Gastrocnemius medialis (tissue), 4 donors: Measurements from ENCODE around the gene TFAP2D.

Experiments used
- CTCF ChIP-seq, 5 experiments: fragments of 450-650 bp in 3 of 5; fragments of 200-600 bp in 2 of 5; sonication (generic) in 2 of 5; IDR thresholded peaks in 4 of 5; conservative IDR thresholded peaks in 1 of 5; 1 replicate in 4 of 5; 2 replicates in 1 of 5; pipeline ENCODE4 v1.5.1; 2016 to 2019; ENCODE audit warnings: antibody characterized with exemption in 5 of 5, mild to moderate bottlenecking in 3 of 5, moderate library complexity in 3 of 5
- POLR2A ChIP-seq, 2 donors: fragments of 450-650 bp; IDR thresholded peaks; one replicate each; pipeline ENCODE4 v1.6.1; 2017; ENCODE audit warnings: antibody characterized with exemption in 2 of 2, mild to moderate bottlenecking in 2 of 2, moderate library complexity in 2 of 2

GRCh38 chr6:50720623-50721022 is 7.3 kb downstream of the TFAP2D start:
- no peak for TF ChIP-seq CTCF (IDR thresholded peaks at IDR 0.05 in 4 of 5, conservative IDR thresholded peaks at IDR 0.05 in 1 of 5)
- TF ChIP-seq POLR2A (IDR thresholded peaks at IDR 0.05), result no peak
